ENCODE results near the gene SLX1A.

- TF ChIP-seq, protein P1, sequence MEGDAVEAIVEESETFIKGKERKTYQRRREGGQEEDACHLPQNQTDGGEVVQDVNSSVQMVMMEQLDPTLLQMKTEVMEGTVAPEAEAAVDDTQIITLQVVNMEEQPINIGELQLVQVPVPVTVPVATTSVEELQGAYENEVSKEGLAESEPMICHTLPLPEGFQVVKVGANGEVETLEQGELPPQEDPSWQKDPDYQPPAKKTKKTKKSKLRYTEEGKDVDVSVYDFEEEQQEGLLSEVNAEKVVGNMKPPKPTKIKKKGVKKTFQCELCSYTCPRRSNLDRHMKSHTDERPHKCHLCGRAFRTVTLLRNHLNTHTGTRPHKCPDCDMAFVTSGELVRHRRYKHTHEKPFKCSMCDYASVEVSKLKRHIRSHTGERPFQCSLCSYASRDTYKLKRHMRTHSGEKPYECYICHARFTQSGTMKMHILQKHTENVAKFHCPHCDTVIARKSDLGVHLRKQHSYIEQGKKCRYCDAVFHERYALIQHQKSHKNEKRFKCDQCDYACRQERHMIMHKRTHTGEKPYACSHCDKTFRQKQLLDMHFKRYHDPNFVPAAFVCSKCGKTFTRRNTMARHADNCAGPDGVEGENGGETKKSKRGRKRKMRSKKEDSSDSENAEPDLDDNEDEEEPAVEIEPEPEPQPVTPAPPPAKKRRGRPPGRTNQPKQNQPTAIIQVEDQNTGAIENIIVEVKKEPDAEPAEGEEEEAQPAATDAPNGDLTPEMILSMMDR (IDR thresholded peaks at IDR 0.05; ENCODE audit: low read depth, low read length, poor library complexity, severe bottlenecking): no peak
- TF ChIP-seq EZH2phosphoT487 (IDR thresholded peaks at IDR 0.05; ENCODE audit: borderline replicate concordance, low read length): no peak
Observed at GRCh38 chr16:30155188-30155587, 38.5 kb upstream of the SLX1A start.
